GM19372 (cell line): ENCODE results near the gene MIDN.

ENCODE experiments used
- ATAC-seq: cut with Tn5 transposase; IDR thresholded peaks from one replicate; pipeline ENCODE4 v1.9.1; 2021; ENCODE audit warnings: mild to moderate bottlenecking, low read depth, moderate library complexity; ENCODE audit not compliant: unreplicated experiment

The MIDN gene

GRCh38 chr19:1220477-1220930 lies 27.9 kb upstream of the MIDN start:
- no peak for ATAC-seq

- no peak for ATAC-seq
Observed at GRCh38 chr19:1220976-1221903, 27.1 kb upstream of the MIDN start.

- ATAC-seq = no peak
Observed at GRCh38 chr19:1221904-1222255, 26.5 kb upstream of the MIDN start.

GRCh38 chr19:1222394-1222793 lies 26.0 kb upstream of the MIDN start:
- no peak for ATAC-seq

GRCh38 chr19:1223018-1223855 lies 25.1 kb upstream of the MIDN start:
- no peak for ATAC-seq

- no peak for ATAC-seq
Observed at GRCh38 chr19:1224047-1224825, 24.1 kb upstream of the MIDN start.

- ATAC-seq = no peak
Observed at GRCh38 chr19:1224847-1225246, 23.5 kb upstream of the MIDN start.

- no peak for ATAC-seq
Observed at GRCh38 chr19:1225440-1226226, 22.8 kb upstream of the MIDN start.

- no peak for ATAC-seq
Observed at GRCh38 chr19:1226227-1226518, 22.2 kb upstream of the MIDN start.

- ATAC-seq = no peak
Observed at GRCh38 chr19:1226522-1227303, 21.7 kb upstream of the MIDN start.

GRCh38 chr19:1227304-1228054 lies 20.9 kb upstream of the MIDN start:
- ATAC-seq = no peak

- ATAC-seq = no peak
Observed at GRCh38 chr19:1228161-1228957, 20.0 kb upstream of the MIDN start.

GRCh38 chr19:1229056-1229923 lies 19.1 kb upstream of the MIDN start:
- ATAC-seq = no peak

GRCh38 chr19:1229924-1230782 lies 18.2 kb upstream of the MIDN start:
- no peak for ATAC-seq

GRCh38 chr19:1230783-1231489 lies 17.4 kb upstream of the MIDN start:
- ATAC-seq = no peak
